ENCODE data around the gene MYOF.
A peak's percentile ranks its signal among the peaks of the same experiment; 100 is the strongest.

GRCh38 chr10:93357680-93358079 lies 124.5 kb downstream of the MYOF start:
- TF ChIP-seq CTCF (IDR thresholded peaks at IDR 0.05; ENCODE audit: control extremely low read depth in 1 of 3, insufficient read depth in 1 of 3, low read depth in 1 of 3, low read length in 3 of 3) = peak; percentile 49 to 83 (median 77)
- TF ChIP-seq POLR2A (IDR thresholded peaks at IDR 0.05; ENCODE audit: control extremely low read depth in 1 of 2, low read depth in 2 of 2, low read length in 2 of 2) = no peak
- no peak for TF ChIP-seq JUND (IDR thresholded peaks at IDR 0.05; ENCODE audit: low read length)
- no peak for TF ChIP-seq FOSL1 (IDR thresholded peaks at IDR 0.05; ENCODE audit: insufficient read depth, low read depth, low read length)
